DOHH2 (cell line): Measurements from ENCODE around the gene TFF1.

Experiments
- CTCF ChIP-seq: fragments of 200-600 bp; sonication (generic); IDR thresholded peaks from one replicate; pipeline ENCODE4 v1.5.1; 2014; ENCODE audit warnings: antibody characterized with exemption, mild to moderate bottlenecking, low read depth, low read length; ENCODE audit not compliant: poor library complexity, severe bottlenecking
- EZH2phosphoT487 ChIP-seq: fragments of 200-600 bp; sonication (generic); IDR thresholded peaks from 2 replicates; pipeline ENCODE4 v1.6.1; 2017; ENCODE audit warnings: borderline replicate concordance, mild to moderate bottlenecking, antibody characterized with exemption, low read length, moderate library complexity, mixed read lengths

GRCh38 chr21:42364304-42364865, 1.9 kb downstream of the TFF1 start:
- TF ChIP-seq CTCF = no peak
- no peak for TF ChIP-seq EZH2phosphoT487
